Activated naive CD4-positive, alpha-beta T cell treated with anti-CD3 and anti-CD28 coated beads, Interleukin-2, amount 10 ng/mL, durations not matched to agents 7 days and 5 days (primary cell): Measurements from ENCODE around the gene AKAP8.

Source experiments
- CTCF ChIA-PET: fragments of 350-600 bp; sonication (Branson Sonifier 250); formaldehyde crosslinking; loops from one replicate; lab custom pipeline; 2021; ENCODE audit warnings: antibody characterized with exemption; lab: Charles Lee
- DNase-seq: peaks from one replicate; pipeline ENCODE4 v3.0.0-alpha.2; 2020
- H3K27ac Mint-ChIP-seq: one replicate; pipeline ENCODE4 v1.8.0; 2021; ENCODE audit warnings: mild to moderate bottlenecking, moderate library complexity, mixed read lengths
- H3K27me3 Mint-ChIP-seq: one replicate; pipeline ENCODE4 v1.8.0; 2021; ENCODE audit warnings: mild to moderate bottlenecking, mixed read lengths
- H3K36me3 Mint-ChIP-seq: one replicate; pipeline ENCODE4 v1.8.0; 2021; ENCODE audit warnings: mixed read lengths
- H3K4me1 Mint-ChIP-seq: one replicate; pipeline ENCODE4 v1.8.0; 2021; ENCODE audit warnings: mixed read lengths
- H3K4me3 Mint-ChIP-seq: one replicate; pipeline ENCODE4 v1.8.0; 2021; ENCODE audit warnings: mild to moderate bottlenecking, moderate library complexity, mixed read lengths
- H3K9me3 Mint-ChIP-seq: one replicate; pipeline ENCODE4 v1.8.0; 2021; ENCODE audit warnings: mixed read lengths

AKAP8 gene

DNA sequence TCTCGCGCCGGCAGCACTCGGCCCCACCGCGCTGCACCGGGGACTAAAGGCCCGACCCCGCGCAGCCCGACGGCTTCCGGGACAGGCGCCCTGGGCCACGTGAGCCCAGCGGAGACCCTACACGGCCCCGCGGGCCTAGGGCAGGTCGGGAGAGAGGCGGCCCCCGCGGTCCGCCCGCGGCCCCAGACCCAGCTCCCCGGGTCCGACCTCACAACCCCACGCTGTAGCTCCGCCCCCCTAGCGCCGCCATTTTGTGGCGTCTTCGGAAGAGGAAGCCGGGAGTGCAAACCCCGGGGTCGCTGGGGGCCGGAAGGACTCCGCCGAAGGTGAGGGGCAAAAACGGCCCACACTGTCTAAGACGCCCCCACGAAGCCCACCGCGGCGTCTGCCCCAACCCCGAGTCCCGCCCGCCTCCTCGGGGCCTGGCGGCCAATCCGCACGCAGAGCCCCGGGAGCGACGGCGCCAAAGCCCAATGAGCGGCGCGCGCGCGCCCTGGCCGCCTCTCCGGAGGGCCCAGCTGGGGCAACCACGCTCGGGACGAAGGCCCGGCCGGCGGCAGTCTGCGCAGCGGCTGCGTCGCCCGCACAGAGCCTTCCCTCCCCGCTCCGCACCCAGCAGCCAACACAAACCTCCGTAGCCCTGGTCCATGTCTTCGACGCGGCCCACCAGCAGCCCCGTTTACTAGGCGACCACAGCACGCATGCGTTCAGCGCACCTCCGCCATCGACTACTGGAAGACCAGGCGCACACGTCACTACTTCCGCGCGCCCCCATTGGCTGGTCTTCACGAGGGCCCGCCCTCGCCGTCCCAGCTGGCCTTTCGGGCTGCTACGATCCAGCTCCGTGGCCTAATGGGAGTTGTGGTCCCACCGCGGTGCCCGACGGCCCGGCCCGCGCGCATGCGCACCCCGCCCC, at the start of gene AKAP8:
AKAP8 (minus strand) TSS at position 705 of the 916 bp plus-strand sequence; CDS start at position 649, 56 bp downstream.
- peak; percentile 98 for DNase-seq
- Mint-ChIP-seq H3K27me3 (no peaks in the 10 kb centered on the region), H3K4me3 (peak within 1 kb of the TSS; percentile 91), H3K36me3 (peaks cover 14% of the 10 kb centered on the region), H3K9me3 (no peaks in the 10 kb centered on the region), H3K4me1 (peaks cover 39% of the 10 kb centered on the region), H3K27ac (peak within 1 kb of the TSS; percentile 99)
- CTCF ChIA-PET = interaction anchor here (1.3 to 3.0 kb wide), 4 partner anchors 40 to 176 kb away, joined by 3 to 17 read pairs (median 6); partner anchors contain the start of gene AKAP8L

- Mint-ChIP-seq H3K4me3 (no peak overlapping the region), H3K9me3 (peaks cover 3% of the 10 kb centered on the region), H3K27me3 (no peaks in the 10 kb centered on the region), H3K36me3 (peaks cover 36% of the 10 kb centered on the region), H3K27ac (no peak overlapping the region), H3K4me1 (peaks cover 27% of the 10 kb centered on the region)
- CTCF ChIA-PET = no interaction called here
- DNase-seq = no peak
Observed at GRCh38 chr19:15427991-15428471, 48.4 kb upstream of the AKAP8 start.

DNA sequence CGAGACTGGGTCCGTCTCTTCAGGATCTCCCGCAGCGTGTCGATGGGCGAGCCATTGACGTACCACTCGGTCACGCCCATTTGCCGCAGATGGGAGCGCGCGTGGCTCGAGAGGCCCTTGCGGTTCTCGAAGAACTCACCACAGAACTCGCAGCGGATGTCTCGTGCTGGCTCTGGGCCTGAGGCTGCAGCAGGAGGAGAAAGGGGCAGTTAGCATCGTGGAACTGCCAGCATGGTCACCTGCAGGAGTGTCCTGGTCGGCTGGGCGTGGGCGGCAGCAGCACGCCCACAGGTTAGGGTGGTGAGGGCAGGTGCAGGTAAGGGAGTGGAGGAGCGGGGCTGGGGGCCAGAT, 47.7 kb upstream of the AKAP8 start:
- no peak for DNase-seq
- Mint-ChIP-seq H3K9me3 (peaks cover 3% of the 10 kb centered on the region), H3K27ac (no peak overlapping the region), H3K4me3 (no peak overlapping the region), H3K36me3 (peaks cover 43% of the 10 kb centered on the region), H3K4me1 (peaks cover 24% of the 10 kb centered on the region), H3K27me3 (no peaks in the 10 kb centered on the region)
- CTCF ChIA-PET = no interaction called here

- Mint-ChIP-seq H3K9me3 (peaks cover 3% of the 10 kb centered on the region), H3K4me3 (no peak overlapping the region), H3K4me1 (peaks cover 20% of the 10 kb centered on the region), H3K27me3 (no peaks in the 10 kb centered on the region), H3K36me3 (peaks cover 46% of the 10 kb centered on the region), H3K27ac (no peak overlapping the region)
- DNase-seq = no peak
- CTCF ChIA-PET = no interaction called here
Observed at GRCh38 chr19:15426485-15427349, 47.1 kb upstream of the AKAP8 start.

- Mint-ChIP-seq H3K36me3 (peaks cover 44% of the 10 kb centered on the region), H3K27ac (no peak overlapping the region), H3K9me3 (peaks cover 3% of the 10 kb centered on the region), H3K27me3 (no peaks in the 10 kb centered on the region), H3K4me3 (no peak overlapping the region), H3K4me1 (peaks cover 8% of the 10 kb centered on the region)
- no peak for DNase-seq
- CTCF ChIA-PET = interaction anchor here (0.9 kb wide), 1 partner anchor 38 kb away, joined by 3 read pairs; no protein-coding TSS in a partner anchor
Observed at GRCh38 chr19:15425321-15425950, 45.8 kb upstream of the AKAP8 start.

DNA sequence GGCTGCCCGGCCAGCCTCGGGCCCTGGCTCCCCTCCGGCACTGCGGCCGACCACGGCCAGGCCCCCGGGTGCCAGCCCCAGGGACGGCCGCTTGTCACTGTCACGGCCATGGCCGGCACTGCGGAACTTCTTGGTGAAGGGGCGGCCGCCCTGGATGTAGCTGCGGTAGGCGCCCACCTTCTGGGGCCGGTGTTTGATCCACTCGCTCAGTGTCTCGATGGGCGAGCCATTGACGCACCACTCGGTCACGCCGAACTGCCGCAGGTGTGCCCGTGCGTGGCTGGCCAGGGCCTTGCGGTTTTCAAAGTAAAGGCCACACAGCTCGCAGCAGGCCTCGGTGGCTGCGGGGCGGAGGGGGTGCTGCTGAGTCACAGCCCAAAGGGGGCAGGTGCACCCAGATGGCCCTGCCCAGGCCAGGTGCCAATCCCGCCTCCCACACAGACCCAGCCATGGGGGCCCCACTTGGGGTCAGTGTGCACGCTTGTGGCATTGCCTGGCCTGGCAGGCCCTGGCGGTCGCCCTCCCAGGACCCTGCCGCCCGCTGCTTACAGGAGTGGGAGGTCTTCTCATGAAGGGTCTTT, 45.2 kb upstream of the AKAP8 start:
- H3K27me3 Mint-ChIP-seq = no peaks in the 10 kb centered on the region
- no peak overlapping the region for H3K4me3 Mint-ChIP-seq
- no peak for DNase-seq
- CTCF ChIA-PET = interaction anchor here (0.9 kb wide), 1 partner anchor 39 kb away, joined by 3 read pairs; no protein-coding TSS in a partner anchor
- peaks cover 6% of the 10 kb centered on the region for H3K4me1 Mint-ChIP-seq
- no peak overlapping the region for H3K27ac Mint-ChIP-seq
- H3K36me3 Mint-ChIP-seq = peaks cover 43% of the 10 kb centered on the region
- peaks cover 3% of the 10 kb centered on the region for H3K9me3 Mint-ChIP-seq

GRCh38 chr19:15424121-15424520, 44.5 kb upstream of the AKAP8 start:
- Mint-ChIP-seq H3K27me3 (no peaks in the 10 kb centered on the region), H3K4me1 (peaks cover 13% of the 10 kb centered on the region), H3K36me3 (peaks cover 43% of the 10 kb centered on the region), H3K27ac (no peak overlapping the region), H3K4me3 (no peak overlapping the region), H3K9me3 (peaks cover 3% of the 10 kb centered on the region)
- no peak for DNase-seq
- CTCF ChIA-PET = interaction anchor here (0.7 kb wide), 1 partner anchor 132 kb away, joined by 3 read pairs; no protein-coding TSS in a partner anchor

- no peak overlapping the region for H3K4me3 Mint-ChIP-seq
- no peak for DNase-seq
- CTCF ChIA-PET = no interaction called here
- H3K36me3 Mint-ChIP-seq = peaks cover 43% of the 10 kb centered on the region
- H3K27ac Mint-ChIP-seq = no peak overlapping the region
- peaks cover 4% of the 10 kb centered on the region for H3K27me3 Mint-ChIP-seq
- H3K4me1 Mint-ChIP-seq = peaks cover 11% of the 10 kb centered on the region
- H3K9me3 Mint-ChIP-seq = peaks cover 3% of the 10 kb centered on the region
Observed at GRCh38 chr19:15423130-15423529, 43.5 kb upstream of the AKAP8 start.

DNA sequence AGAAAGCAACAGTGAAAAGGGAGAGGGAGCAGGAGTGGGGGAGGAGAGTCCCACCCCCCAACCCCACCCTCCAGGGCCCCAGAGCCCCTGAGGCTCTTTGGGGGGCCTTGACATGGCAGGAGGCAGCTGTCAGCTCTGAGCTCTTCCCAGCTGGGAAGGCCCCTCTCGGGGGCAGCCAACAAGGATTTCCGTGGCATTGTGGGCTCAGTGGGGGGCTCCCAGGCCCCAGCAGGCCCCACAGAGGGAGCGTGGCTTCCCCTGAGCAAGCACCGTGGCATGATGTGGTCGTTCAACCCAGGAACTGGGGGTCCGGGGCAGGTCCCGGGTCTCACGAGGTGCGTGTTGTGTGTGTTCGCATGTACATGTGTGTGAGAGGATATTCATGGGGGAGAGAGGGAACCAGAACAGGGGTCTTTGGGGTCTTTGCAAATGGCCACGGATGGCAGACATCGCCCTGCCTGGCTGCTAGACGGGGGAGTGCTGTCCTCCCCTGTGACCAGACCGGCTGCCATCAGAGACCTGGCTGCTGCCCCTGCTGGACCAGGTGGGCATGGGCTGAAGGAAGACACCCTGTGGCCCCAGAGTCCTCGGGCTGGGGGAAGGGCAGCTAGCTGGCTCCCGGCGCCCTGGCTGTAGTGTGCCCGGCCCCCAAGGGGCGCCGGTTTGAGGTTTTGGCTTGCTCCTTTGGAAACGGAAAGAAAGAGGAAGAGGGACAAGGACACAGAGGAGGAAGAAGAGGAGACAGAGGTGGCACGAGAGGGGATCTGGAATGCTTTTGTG, 42.9 kb upstream of the AKAP8 start:
- Mint-ChIP-seq H3K36me3 (peaks cover 41% of the 10 kb centered on the region), H3K4me1 (peaks cover 17% of the 10 kb centered on the region), H3K27ac (no peak overlapping the region), H3K27me3 (peaks cover 4% of the 10 kb centered on the region), H3K4me3 (no peak overlapping the region), H3K9me3 (peaks cover 3% of the 10 kb centered on the region)
- no peak for DNase-seq
- CTCF ChIA-PET = interaction anchor here (7.3 kb wide), 1 partner anchor 131 kb away, joined by 152 read pairs; no protein-coding TSS in a partner anchor

GRCh38 chr19:15421721-15422260, 42.2 kb upstream of the AKAP8 start:
- Mint-ChIP-seq H3K27ac (no peak overlapping the region), H3K4me1 (peaks cover 24% of the 10 kb centered on the region), H3K36me3 (peaks cover 36% of the 10 kb centered on the region), H3K9me3 (peaks cover 3% of the 10 kb centered on the region), H3K27me3 (peaks cover 4% of the 10 kb centered on the region), H3K4me3 (no peak overlapping the region)
- no peak for DNase-seq
- CTCF ChIA-PET = interaction anchor here (3.6 to 7.3 kb wide), 2 partner anchors 9 to 132 kb away, joined by 19 to 152 read pairs; no protein-coding TSS in a partner anchor

GRCh38 chr19:15421136-15421695, 41.6 kb upstream of the AKAP8 start:
- H3K4me3 Mint-ChIP-seq = no peak overlapping the region
- H3K36me3 Mint-ChIP-seq = peaks cover 36% of the 10 kb centered on the region
- CTCF ChIA-PET = interaction anchor here (3.1 to 7.3 kb wide), 3 partner anchors 9 to 133 kb away, joined by 17 to 152 read pairs (median 19); partner anchors contain the start of gene AKAP8
- peaks cover 30% of the 10 kb centered on the region for H3K4me1 Mint-ChIP-seq
- no peak overlapping the region for H3K27ac Mint-ChIP-seq
- no peak for DNase-seq
- H3K9me3 Mint-ChIP-seq = peaks cover 3% of the 10 kb centered on the region
- H3K27me3 Mint-ChIP-seq = peaks cover 4% of the 10 kb centered on the region

DNA sequence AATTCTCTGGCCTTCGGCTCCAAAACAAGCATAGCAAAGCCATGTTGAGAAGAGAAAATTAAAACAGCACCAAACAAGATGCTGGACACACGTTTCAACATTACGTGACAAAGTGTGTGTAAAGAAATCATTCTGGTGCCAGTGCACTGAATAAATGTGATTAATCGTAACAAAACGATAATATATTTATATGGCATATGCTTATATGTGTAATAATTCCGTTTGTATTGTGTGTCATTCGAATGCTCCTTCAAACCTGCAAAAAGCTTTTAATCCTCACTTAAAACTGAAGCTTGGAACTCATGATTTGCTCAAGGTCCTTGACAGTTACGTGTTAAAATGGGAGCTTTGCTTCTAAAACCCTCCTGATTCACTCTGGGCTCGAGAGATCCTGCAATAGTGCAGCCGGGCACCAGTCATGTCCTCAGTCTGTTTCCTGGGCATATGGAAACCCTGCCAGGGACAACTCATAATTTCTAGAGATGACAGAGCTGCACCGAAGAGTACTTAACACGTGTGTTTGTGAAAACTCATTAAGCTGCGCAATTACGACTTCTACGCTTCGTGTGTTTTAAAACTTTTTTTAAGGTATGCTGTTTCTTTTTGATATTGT, 39.9 kb upstream of the AKAP8 start:
- DNase-seq = no peak
- peaks cover 34% of the 10 kb centered on the region for H3K4me1 Mint-ChIP-seq

More for the DNA sequence above, 39.9 kb upstream of the AKAP8 start:
- CTCF ChIA-PET = interaction anchor here (0.8 to 7.3 kb wide), 23 partner anchors 9 to 327 kb away, joined by 3 to 152 read pairs (median 5); partner anchors contain the start of genes AKAP8 and RASAL3
- Mint-ChIP-seq H3K9me3 (peaks cover 3% of the 10 kb centered on the region), H3K27me3 (peaks cover 4% of the 10 kb centered on the region), H3K36me3 (peaks cover 37% of the 10 kb centered on the region), H3K27ac (peak overlapping the region; percentile 98), H3K4me3 (peak overlapping the region; percentile 99)
